Measurements from ENCODE around the gene TRPM3.

DNA sequence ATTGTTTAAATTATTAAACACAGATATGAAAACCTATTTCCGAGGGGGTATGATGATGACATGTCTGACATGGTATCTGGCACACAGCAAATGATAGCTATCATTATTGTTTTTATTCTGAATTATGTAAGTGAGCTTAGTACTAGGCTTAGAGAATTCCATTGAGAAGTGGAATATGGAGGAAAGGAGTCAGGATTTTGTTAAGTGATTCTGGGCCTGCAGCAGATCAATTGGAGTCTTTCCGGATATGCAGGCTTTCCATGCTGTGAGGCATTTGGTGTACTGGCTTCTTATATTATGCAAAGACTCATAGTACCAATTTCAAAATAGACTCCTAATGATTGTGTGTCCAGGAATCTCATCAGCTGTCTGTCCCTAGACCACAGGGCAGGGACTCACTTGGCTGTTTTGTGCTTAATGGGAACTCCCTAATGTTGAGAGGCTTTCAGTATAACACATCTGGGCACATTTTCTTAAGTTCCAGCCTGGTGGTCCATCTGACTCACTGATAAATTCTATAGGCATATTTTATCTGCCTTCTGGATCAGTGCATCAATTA, 527.0 kb downstream of the TRPM3 start:
- TF ChIP-seq, protein P1, sequence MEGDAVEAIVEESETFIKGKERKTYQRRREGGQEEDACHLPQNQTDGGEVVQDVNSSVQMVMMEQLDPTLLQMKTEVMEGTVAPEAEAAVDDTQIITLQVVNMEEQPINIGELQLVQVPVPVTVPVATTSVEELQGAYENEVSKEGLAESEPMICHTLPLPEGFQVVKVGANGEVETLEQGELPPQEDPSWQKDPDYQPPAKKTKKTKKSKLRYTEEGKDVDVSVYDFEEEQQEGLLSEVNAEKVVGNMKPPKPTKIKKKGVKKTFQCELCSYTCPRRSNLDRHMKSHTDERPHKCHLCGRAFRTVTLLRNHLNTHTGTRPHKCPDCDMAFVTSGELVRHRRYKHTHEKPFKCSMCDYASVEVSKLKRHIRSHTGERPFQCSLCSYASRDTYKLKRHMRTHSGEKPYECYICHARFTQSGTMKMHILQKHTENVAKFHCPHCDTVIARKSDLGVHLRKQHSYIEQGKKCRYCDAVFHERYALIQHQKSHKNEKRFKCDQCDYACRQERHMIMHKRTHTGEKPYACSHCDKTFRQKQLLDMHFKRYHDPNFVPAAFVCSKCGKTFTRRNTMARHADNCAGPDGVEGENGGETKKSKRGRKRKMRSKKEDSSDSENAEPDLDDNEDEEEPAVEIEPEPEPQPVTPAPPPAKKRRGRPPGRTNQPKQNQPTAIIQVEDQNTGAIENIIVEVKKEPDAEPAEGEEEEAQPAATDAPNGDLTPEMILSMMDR (conservative IDR thresholded peaks at IDR 0.05): no peak
- no peak for TF ChIP-seq EZH2 (IDR thresholded peaks at IDR 0.05; ENCODE audit: low read depth)
